HepG2 (cell line): ENCODE measurements around the gene CFAP69. TPM values are rescaled to one million over a fixed set of nuclear protein-coding genes. Genes with fewer than 3 reads are reported as not detected.

Experiments used
- FLYWCH1 ChIP-seq: sonication (generic); formaldehyde crosslinking; IDR thresholded peaks from 2 replicates; pipeline ENCODE4 v1.8.1; 2023; ENCODE audit warnings: mild to moderate bottlenecking, missing genetic modification reagents
- FOXA3 ChIP-seq: IDR thresholded peaks from 2 replicates; pipeline ENCODE4 v1.6.1; 2016; ENCODE audit warnings: missing genetic modification reagents, missing compliant biosample characterization
- GLMP ChIP-seq: sonication (generic); formaldehyde crosslinking; IDR thresholded peaks from 2 replicates; pipeline ENCODE4 v1.9.0; 2021; ENCODE audit warnings: missing genetic modification reagents, mild to moderate bottlenecking, borderline replicate concordance
- IKZF1 ChIP-seq: fragments of 450-650 bp; IDR thresholded peaks from 2 replicates; pipeline ENCODE4 v1.7.1; 2016
- MATR3 ChIP-seq: sonication (generic); formaldehyde crosslinking; IDR thresholded peaks from 2 replicates; pipeline ENCODE4 v1.4.0; 2020; ENCODE audit warnings: missing genetic modification reagents
- MTF2 ChIP-seq: sonication (generic); formaldehyde crosslinking; IDR thresholded peaks from 2 replicates; pipeline ENCODE4 v1.5.0; 2020; ENCODE audit warnings: missing genetic modification reagents, borderline replicate concordance
- SNRNP70 ChIP-seq: fragments of 200-400 bp; formaldehyde crosslinking; IDR thresholded peaks from 2 replicates; pipeline ENCODE4 v1.6.1; 2017; ENCODE audit warnings: mild to moderate bottlenecking, low read depth, low read length, moderate library complexity
- SP5 ChIP-seq: IDR thresholded peaks from 2 replicates; pipeline ENCODE4 v1.6.1; 2016; ENCODE audit warnings: low read depth, borderline replicate concordance
- TFDP1 ChIP-seq: IDR thresholded peaks from 2 replicates; pipeline ENCODE4 v1.6.1; 2016; ENCODE audit warnings: missing compliant biosample characterization, missing genetic modification reagents, borderline replicate concordance
- ZBTB20 ChIP-seq: sonication (generic); formaldehyde crosslinking; IDR thresholded peaks from 2 replicates; pipeline ENCODE4 v1.8.1; 2023; ENCODE audit warnings: missing genetic modification reagents, low read depth, mild to moderate bottlenecking, borderline replicate concordance
- ZBTB43 ChIP-seq: sonication (generic); formaldehyde crosslinking; conservative IDR thresholded peaks from 2 replicates; pipeline ENCODE4 v1.4.0; 2020; ENCODE audit warnings: missing genetic modification reagents
- ZBTB46 ChIP-seq: sonication (generic); formaldehyde crosslinking; IDR thresholded peaks from 2 replicates; pipeline ENCODE4 v1.4.0; 2020; ENCODE audit warnings: mild to moderate bottlenecking, missing genetic modification reagents, borderline replicate concordance
- ZC3H4 ChIP-seq: sonication (generic); formaldehyde crosslinking; IDR thresholded peaks from 2 replicates; pipeline ENCODE4 v1.4.0; 2020; ENCODE audit warnings: missing genetic modification reagents, borderline replicate concordance
- ZHX1 ChIP-seq: sonication (generic); formaldehyde crosslinking; IDR thresholded peaks from 2 replicates; pipeline ENCODE4 v1.8.1; 2022; ENCODE audit warnings: low read depth, mild to moderate bottlenecking, missing genetic modification reagents
- ZKSCAN5 ChIP-seq: sonication (generic); formaldehyde crosslinking; IDR thresholded peaks from 2 replicates; pipeline ENCODE4 v1.5.1; 2020; ENCODE audit warnings: mild to moderate bottlenecking, missing genetic modification reagents
- ZNF20 ChIP-seq: sonication (generic); formaldehyde crosslinking; IDR thresholded peaks from 2 replicates; pipeline ENCODE4 v1.4.0; 2020; ENCODE audit warnings: mild to moderate bottlenecking, moderate library complexity, missing genetic modification reagents
- ZNF773 ChIP-seq: sonication (generic); formaldehyde crosslinking; IDR thresholded peaks from 2 replicates; pipeline ENCODE4 v1.4.0; 2020; ENCODE audit warnings: missing genetic modification reagents, borderline replicate concordance
- ZNF883 ChIP-seq: sonication (generic); formaldehyde crosslinking; IDR thresholded peaks from 2 replicates; pipeline ENCODE4 v1.5.1; 2020; ENCODE audit warnings: mild to moderate bottlenecking, missing genetic modification reagents; ENCODE audit errors: not compliant biosample characterization
- polyA plus RNA-seq, 8 experiments: library from polyadenylated mRNA; depleted of rRNA in 3 of 8; stranded (reverse) in 7 of 8; unstranded in 1 of 8; fragments of >200 nt; fragmentation: Illumina TruSeq in 4 of 8; extraction: Trizol in 4 of 8; gene quantifications; 2 replicates each; pipeline versions ENCODE4 v1.2.1 to v1.2.3, GENCODE V29; 2011 to 2016; ENCODE audit warnings: low read depth in 4 of 8, missing spikeins in 1 of 8, mixed read lengths in 1 of 8; ENCODE audit not compliant: insufficient read depth in 1 of 8
- total RNA-seq, 5 experiments: library from RNA; depleted of rRNA; stranded (reverse); fragments of >200 nt; fragmentation: Illumina TruSeq; extraction: Trizol; gene quantifications; 2 replicates each; pipeline ENCODE4 v1.2.3, GENCODE V29; 2016; ENCODE audit warnings: low read depth in 1 of 5
- TF ChIP-seq, protein P1 (sequence below): sonication (generic); formaldehyde crosslinking; IDR thresholded peaks from 2 replicates; pipeline ENCODE4 v1.4.0; 2020; ENCODE audit warnings: missing genetic modification reagents, mild to moderate bottlenecking, borderline replicate concordance

Gene CFAP69
- total and polyA plus RNA-seq, 2 of the 13 experiments (the other 11 are each of a cell fraction or from before 2014, with no cell fraction given): 2.2 to 4.0 TPM

- TF ChIP-seq SP5 (CRISPR knock-in tag): peak; percentile 91
- TF ChIP-seq ZBTB20 (CRISPR knock-in tag): peak; percentile 81
- TF ChIP-seq FLYWCH1 (CRISPR knock-in tag): no peak
- TF ChIP-seq ZHX1 (CRISPR knock-in tag): peak; percentile 86
- TF ChIP-seq ZKSCAN5 (CRISPR knock-in tag): no peak
- TF ChIP-seq ZBTB46 (CRISPR knock-in tag): no peak
- no peak for TF ChIP-seq GLMP (CRISPR knock-in tag)
- TF ChIP-seq IKZF1: no peak
- TF ChIP-seq FOXA3 (CRISPR knock-in tag): peak; percentile 52
- TF ChIP-seq MATR3 (CRISPR knock-in tag): no peak
- TF ChIP-seq ZNF883 (CRISPR knock-in tag): peak; percentile 84
- no peak; the same call in 1 of the 2 replicates for TF ChIP-seq ZBTB43
- TF ChIP-seq SNRNP70: no peak
- TF ChIP-seq TFDP1 (CRISPR knock-in tag): no peak; the same call in 1 of the 2 replicates
- no peak for TF ChIP-seq ZNF773
- TF ChIP-seq MTF2: peak; percentile 36; the same call in 1 of the 2 replicates
- TF ChIP-seq ZC3H4: no peak
- TF ChIP-seq, protein P1, sequence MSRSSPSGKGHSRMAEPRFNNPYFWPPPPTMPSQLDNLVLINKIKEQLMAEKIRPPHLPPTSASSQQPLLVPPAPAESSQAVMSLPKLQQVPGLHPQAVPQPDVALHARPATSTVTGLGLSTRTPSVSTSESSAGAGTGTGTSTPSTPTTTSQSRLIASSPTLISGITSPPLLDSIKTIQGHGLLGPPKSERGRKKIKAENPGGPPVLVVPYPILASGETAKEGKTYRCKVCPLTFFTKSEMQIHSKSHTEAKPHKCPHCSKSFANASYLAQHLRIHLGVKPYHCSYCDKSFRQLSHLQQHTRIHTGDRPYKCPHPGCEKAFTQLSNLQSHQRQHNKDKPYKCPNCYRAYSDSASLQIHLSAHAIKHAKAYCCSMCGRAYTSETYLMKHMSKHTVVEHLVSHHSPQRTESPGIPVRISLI: peak; percentile 42; the same call in 1 of the 2 replicates
- TF ChIP-seq ZNF20 (CRISPR knock-in tag): no peak
Measured at GRCh38 chr7:90346336-90347125, 101.6 kb downstream of the CFAP69 start, which contains the start of gene GTPBP10 (continued).
